Measurements from ENCODE around the gene EGFLAM.

The EGFLAM gene

DNA sequence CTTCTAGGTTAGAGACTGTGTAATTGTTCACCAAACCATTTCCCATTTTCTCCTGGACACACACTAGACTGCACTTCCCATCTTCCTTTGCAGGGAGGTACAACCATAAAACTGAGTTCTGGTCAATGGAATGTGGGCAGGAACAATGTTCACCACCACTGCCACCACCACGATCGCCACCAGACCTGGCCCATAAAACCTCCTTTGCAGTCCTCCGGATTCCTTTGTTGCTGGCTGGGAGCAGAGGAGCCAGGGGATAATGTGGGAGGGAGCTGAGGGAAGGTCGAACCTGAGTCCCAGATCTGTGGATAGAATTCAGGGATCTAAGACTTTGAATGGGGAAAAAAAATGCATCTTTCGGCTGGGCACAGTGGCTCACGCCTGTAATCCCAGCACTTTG lies 29.4 kb upstream of the EGFLAM start:
- no peaks in the 10 kb centered on the region for H3F3A ChIP-seq (ENCODE audit: insufficient read depth, low read length)
- no peak overlapping the region for H3K4me3 ChIP-seq (ENCODE audit: low read depth, low read length, poor library complexity, severe bottlenecking)
- no peaks in the 10 kb centered on the region for H3K36me3 ChIP-seq (ENCODE audit: insufficient read depth, low read length)
- no peaks in the 10 kb centered on the region for H3K9me3 ChIP-seq (ENCODE audit: low read length)
- no peak overlapping the region for H3K27ac ChIP-seq (ENCODE audit: low read depth, low read length, poor library complexity, severe bottlenecking)
- H2AFZ ChIP-seq (ENCODE audit: low read length) = no peak overlapping the region
- no peaks in the 10 kb centered on the region for H3K27me3 ChIP-seq (ENCODE audit: insufficient read depth, low read length)
- TF ChIP-seq, protein P1, sequence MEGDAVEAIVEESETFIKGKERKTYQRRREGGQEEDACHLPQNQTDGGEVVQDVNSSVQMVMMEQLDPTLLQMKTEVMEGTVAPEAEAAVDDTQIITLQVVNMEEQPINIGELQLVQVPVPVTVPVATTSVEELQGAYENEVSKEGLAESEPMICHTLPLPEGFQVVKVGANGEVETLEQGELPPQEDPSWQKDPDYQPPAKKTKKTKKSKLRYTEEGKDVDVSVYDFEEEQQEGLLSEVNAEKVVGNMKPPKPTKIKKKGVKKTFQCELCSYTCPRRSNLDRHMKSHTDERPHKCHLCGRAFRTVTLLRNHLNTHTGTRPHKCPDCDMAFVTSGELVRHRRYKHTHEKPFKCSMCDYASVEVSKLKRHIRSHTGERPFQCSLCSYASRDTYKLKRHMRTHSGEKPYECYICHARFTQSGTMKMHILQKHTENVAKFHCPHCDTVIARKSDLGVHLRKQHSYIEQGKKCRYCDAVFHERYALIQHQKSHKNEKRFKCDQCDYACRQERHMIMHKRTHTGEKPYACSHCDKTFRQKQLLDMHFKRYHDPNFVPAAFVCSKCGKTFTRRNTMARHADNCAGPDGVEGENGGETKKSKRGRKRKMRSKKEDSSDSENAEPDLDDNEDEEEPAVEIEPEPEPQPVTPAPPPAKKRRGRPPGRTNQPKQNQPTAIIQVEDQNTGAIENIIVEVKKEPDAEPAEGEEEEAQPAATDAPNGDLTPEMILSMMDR (IDR thresholded peaks at IDR 0.05; ENCODE audit: low read length) = no peak
- no peak for TF ChIP-seq EZH2 (IDR thresholded peaks at IDR 0.05; ENCODE audit: borderline replicate concordance, low read length)
- no peaks in the 10 kb centered on the region for H3K79me2 ChIP-seq (ENCODE audit: insufficient read depth, low read length)
- H3K4me1 ChIP-seq (ENCODE audit: insufficient read depth, low read length, severe bottlenecking) = no peaks in the 10 kb centered on the region
- H3K9me2 ChIP-seq (ENCODE audit: low read depth, low read length) = no peaks in the 10 kb centered on the region
- no peak overlapping the region for H3K4me2 ChIP-seq (ENCODE audit: low read length)
- no peak overlapping the region for H3K9ac ChIP-seq (ENCODE audit: low read length)
- H4K20me1 ChIP-seq (ENCODE audit: insufficient read depth, low read length) = no peaks in the 10 kb centered on the region

GRCh38 chr5:38234737-38235136 lies 23.6 kb upstream of the EGFLAM start:
- Histone ChIP-seq H3K36me3 (ENCODE audit: insufficient read depth, low read length) (no peaks in the 10 kb centered on the region), H2AFZ (ENCODE audit: low read length) (no peak overlapping the region), H4K20me1 (ENCODE audit: insufficient read depth, low read length) (no peaks in the 10 kb centered on the region), H3K27ac (ENCODE audit: low read depth, low read length, poor library complexity, severe bottlenecking) (no peak overlapping the region), H3K9me3 (ENCODE audit: low read length) (0 out of 2 replicates have a peak, but pooled peaks cover 3% of the 10 kb centered on the region), H3K79me2 (ENCODE audit: insufficient read depth, low read length) (no peaks in the 10 kb centered on the region), H3K4me1 (ENCODE audit: insufficient read depth, low read length, severe bottlenecking) (no peaks in the 10 kb centered on the region), H3F3A (ENCODE audit: insufficient read depth, low read length) (no peaks in the 10 kb centered on the region), H3K4me3 (ENCODE audit: low read depth, low read length, poor library complexity, severe bottlenecking) (no peak overlapping the region), H3K27me3 (ENCODE audit: insufficient read depth, low read length) (no peaks in the 10 kb centered on the region), H3K4me2 (ENCODE audit: low read length) (no peak overlapping the region), H3K9me2 (ENCODE audit: low read depth, low read length) (no peaks in the 10 kb centered on the region), H3K9ac (ENCODE audit: low read length) (no peak overlapping the region)
- TF ChIP-seq, protein P1 (IDR thresholded peaks at IDR 0.05; ENCODE audit: low read length) = no peak
- no peak for TF ChIP-seq EZH2 (IDR thresholded peaks at IDR 0.05; ENCODE audit: borderline replicate concordance, low read length)

- Histone ChIP-seq H3K9me2 (ENCODE audit: low read depth, low read length) (no peaks in the 10 kb centered on the region), H3F3A (ENCODE audit: insufficient read depth, low read length) (no peaks in the 10 kb centered on the region), H2AFZ (ENCODE audit: low read length) (no peak overlapping the region), H3K4me1 (ENCODE audit: insufficient read depth, low read length, severe bottlenecking) (no peaks in the 10 kb centered on the region), H3K79me2 (ENCODE audit: insufficient read depth, low read length) (no peaks in the 10 kb centered on the region), H3K36me3 (ENCODE audit: insufficient read depth, low read length) (no peaks in the 10 kb centered on the region), H3K9me3 (ENCODE audit: low read length) (0 out of 2 replicates have a peak, but pooled peaks cover 3% of the 10 kb centered on the region), H4K20me1 (ENCODE audit: insufficient read depth, low read length) (no peaks in the 10 kb centered on the region), H3K9ac (ENCODE audit: low read length) (no peak overlapping the region), H3K4me3 (ENCODE audit: low read depth, low read length, poor library complexity, severe bottlenecking) (no peak overlapping the region), H3K27me3 (ENCODE audit: insufficient read depth, low read length) (no peaks in the 10 kb centered on the region), H3K4me2 (ENCODE audit: low read length) (no peak overlapping the region), H3K27ac (ENCODE audit: low read depth, low read length, poor library complexity, severe bottlenecking) (no peak overlapping the region)
- TF ChIP-seq, protein P1 (IDR thresholded peaks at IDR 0.05; ENCODE audit: low read length) = no peak
- TF ChIP-seq EZH2 (IDR thresholded peaks at IDR 0.05; ENCODE audit: borderline replicate concordance, low read length) = no peak
These were observed 20.7 kb upstream of the EGFLAM start for GRCh38 chr5:38237681-38238080.

Measured in OCI-LY1 (cell line).